OCI-LY7 (cell line): ENCODE measurements around the gene UGT2B10. TPM values are rescaled to one million over a fixed set of nuclear protein-coding genes. Genes with fewer than 3 reads are reported as not detected.

Experiments used
- BruUV-seq: library from RNA; stranded (reverse); fragments of 400-500 nt; replicated peaks from 2 replicates; lab custom pipeline; 2021; lab: Mats Ljungman, UMichigan
- CTCF ChIA-PET: fragments of 300-600 bp; sonication (Branson Sonifier 250); formaldehyde crosslinking; loops from one replicate; lab custom pipeline; 2022; ENCODE audit warnings: antibody characterized with exemption; ENCODE audit not compliant: unreplicated experiment; lab: Charles Lee
- POLR2A ChIA-PET: fragments of 300-600 bp; sonication (Branson Sonifier 250); formaldehyde crosslinking; loops from one replicate; lab custom pipeline; 2022; ENCODE audit warnings: antibody characterized with exemption; lab: Charles Lee
- DNase-seq: peaks from one replicate; pipeline ENCODE4 v3.0.0-alpha.2; 2015; ENCODE audit warnings: low spot score
- H2AFZ ChIP-seq: fragments of 200-600 bp; sonication (generic), shearing (Covaris generic); 2 replicates; pipeline ENCODE4 v1.6.1; 2014; ENCODE audit warnings: mild to moderate bottlenecking, antibody characterized with exemption, low read length, moderate library complexity
- H3K27ac ChIP-seq: fragments of 200-600 bp; sonication (generic); 2 replicates; pipeline ENCODE4 v1.5.1; 2014; ENCODE audit warnings: mixed run types, low read depth, mild to moderate bottlenecking, moderate library complexity, low read length, inconsistent platforms; ENCODE audit not compliant: poor library complexity, severe bottlenecking
- H3K36me3 ChIP-seq: fragments of 200-600 bp; sonication (generic); 2 replicates; pipeline ENCODE4 v1.6.1; 2014; ENCODE audit warnings: mild to moderate bottlenecking, antibody characterized with exemption, low read length, moderate library complexity, mixed read lengths; ENCODE audit not compliant: insufficient read depth
- H3K4me1 ChIP-seq: fragments of 200-600 bp; sonication (generic); 2 replicates; pipeline ENCODE4 v1.5.1; 2014; ENCODE audit warnings: mild to moderate bottlenecking, low read length; ENCODE audit not compliant: insufficient read depth, poor library complexity, severe bottlenecking
- H3K4me2 ChIP-seq: fragments of 200-600 bp; sonication (generic); 2 replicates; pipeline ENCODE4 v1.6.1; 2014; ENCODE audit warnings: mild to moderate bottlenecking, low read length
- H3K4me3 ChIP-seq: fragments of 200-600 bp; sonication (generic); 2 replicates; pipeline ENCODE4 v1.5.1; 2014; ENCODE audit warnings: mild to moderate bottlenecking, low read depth, low read length; ENCODE audit not compliant: poor library complexity, severe bottlenecking
- H3K79me2 ChIP-seq: fragments of 200-600 bp; sonication (generic); 2 replicates; pipeline ENCODE4 v1.6.1; 2016; ENCODE audit warnings: low read depth, mild to moderate bottlenecking, low read length, moderate library complexity, mixed read lengths; ENCODE audit not compliant: insufficient read depth
- H3K9me2 ChIP-seq: fragments of 200-600 bp; sonication (generic); 2 replicates; pipeline ENCODE4 v1.6.1; 2016; ENCODE audit warnings: mild to moderate bottlenecking, low read length, mixed read lengths; ENCODE audit not compliant: insufficient read depth
- H3K9me3 ChIP-seq: fragments of 200-600 bp; sonication (generic); 2 replicates; pipeline ENCODE4 v1.6.1; 2014; ENCODE audit warnings: mild to moderate bottlenecking, mixed run types, low read length, mixed read lengths
- H4K20me1 ChIP-seq: fragments of 200-600 bp; sonication (generic); 2 replicates; pipeline ENCODE4 v1.6.1; 2014; ENCODE audit warnings: mild to moderate bottlenecking, antibody characterized with exemption, low read length, moderate library complexity, mixed read lengths; ENCODE audit not compliant: insufficient read depth
- CTCF ChIP-seq: fragments of 200-600 bp; sonication (generic); conservative IDR thresholded peaks from 2 replicates; pipeline ENCODE4 v1.5.1; 2014; ENCODE audit warnings: mild to moderate bottlenecking, antibody characterized with exemption, low read length, moderate library complexity, mixed read lengths
- EZH2phosphoT487 ChIP-seq: fragments of 200-600 bp; sonication (generic); IDR thresholded peaks from 2 replicates; pipeline ENCODE4 v1.6.1; 2018; ENCODE audit warnings: low read depth, borderline replicate concordance, mild to moderate bottlenecking, mixed run types, antibody characterized with exemption, low read length, moderate library complexity, mixed read lengths
- intact Hi-C: fragments of 100-400 bp; cut with micrococcal nuclease; formaldehyde crosslinking; loops from one replicate; pipeline ENCODE4 v1.10.0; 2022; ENCODE audit not compliant: unreplicated experiment
- small RNA-seq: library from RNA; depleted of rRNA; stranded (forward); fragments of <200 nt; gene quantifications from one replicate; pipeline ENCODE3, GENCODE V24; 2014
- total RNA-seq, 2 experiments: library from RNA; depleted of rRNA in 1 of 2; stranded (reverse); fragments of >200 nt in 1 of 2; shearing (Covaris generic) in 1 of 2; gene quantifications; 2 replicates each; pipeline ENCODE4 v1.2.3, GENCODE V29; 2014 to 2022

UGT2B10 gene
- total RNA-seq, 2 experiments from 2014 or later, result not detected

DNA sequence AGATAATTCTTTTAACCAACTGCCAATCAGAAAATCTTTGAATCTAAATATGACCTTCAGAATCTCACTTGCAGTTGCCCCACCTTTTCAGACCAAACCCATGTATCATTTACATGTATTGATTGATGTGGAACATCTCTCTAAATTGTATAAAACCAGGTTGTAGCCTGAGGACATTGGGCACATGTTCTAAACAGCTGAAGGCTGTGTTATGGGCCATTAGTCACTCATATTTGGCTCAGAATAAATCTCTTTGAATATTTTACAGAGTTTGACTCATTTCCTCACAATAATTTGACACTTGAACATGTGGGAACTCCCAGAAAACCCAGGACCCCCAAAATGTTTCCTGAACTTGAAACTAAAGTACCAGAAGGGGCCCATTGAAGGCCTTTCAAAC is 58.7 kb downstream of the UGT2B10 start:
- intact Hi-C loops, result no loop called here
- Histone ChIP-seq H3K4me2 (no peak overlapping the region), H3K4me1 (no peaks in the 10 kb centered on the region), H3K9me2 (no peaks in the 10 kb centered on the region), H3K9me3 (no peaks in the 10 kb centered on the region), H3K36me3 (no peaks in the 10 kb centered on the region), H4K20me1 (no peaks in the 10 kb centered on the region), H3K27ac (no peak overlapping the region), H2AFZ (no peak overlapping the region), H3K79me2 (no peaks in the 10 kb centered on the region), H3K4me3 (no peak overlapping the region)
- no TSS peak for BruUV-seq
- CTCF ChIA-PET, result no interaction called here
- no peak for TF ChIP-seq EZH2phosphoT487
- no peak for TF ChIP-seq CTCF
- POLR2A ChIA-PET, result no interaction called here
- no peak for DNase-seq

DNA sequence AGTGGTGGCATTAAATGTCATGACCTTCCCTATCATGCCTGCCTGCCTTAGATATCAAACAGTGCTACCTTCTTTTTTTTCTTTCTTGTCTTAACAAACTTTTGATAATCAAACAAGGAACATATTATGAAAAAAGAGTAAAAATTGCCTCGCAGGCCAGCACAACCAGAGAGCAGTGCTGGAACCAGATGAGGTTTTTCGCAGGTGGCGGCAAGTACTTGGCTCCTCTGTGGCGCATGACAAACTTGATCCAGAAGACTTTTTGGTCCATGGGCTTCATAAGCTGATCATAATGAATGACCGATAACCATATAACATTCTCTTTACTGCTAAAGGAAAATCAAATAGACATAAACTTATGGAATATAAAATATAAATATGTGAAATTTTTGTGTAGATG is 61.8 kb downstream of the UGT2B10 start:
- Histone ChIP-seq H3K27ac (no peak overlapping the region), H3K4me1 (no peaks in the 10 kb centered on the region), H3K9me3 (no peaks in the 10 kb centered on the region), H3K36me3 (no peaks in the 10 kb centered on the region), H4K20me1 (no peaks in the 10 kb centered on the region), H3K79me2 (no peaks in the 10 kb centered on the region), H2AFZ (no peak overlapping the region), H3K4me2 (no peak overlapping the region), H3K9me2 (no peaks in the 10 kb centered on the region), H3K4me3 (no peak overlapping the region)
- TF ChIP-seq CTCF (no peak), EZH2phosphoT487 (no peak)
- POLR2A ChIA-PET, result no interaction called here
- BruUV-seq, result no TSS peak
- CTCF ChIA-PET, result no interaction called here
- intact Hi-C loops, result no loop called here
- no peak for DNase-seq

- Histone ChIP-seq H3K4me1 (no peaks in the 10 kb centered on the region), H3K9me2 (no peaks in the 10 kb centered on the region), H3K79me2 (no peaks in the 10 kb centered on the region), H3K9me3 (no peaks in the 10 kb centered on the region), H3K4me3 (no peak overlapping the region), H2AFZ (no peak overlapping the region), H3K4me2 (no peak overlapping the region), H3K27ac (no peak overlapping the region), H3K36me3 (no peaks in the 10 kb centered on the region), H4K20me1 (no peaks in the 10 kb centered on the region)
- POLR2A ChIA-PET, result no interaction called here
- no peak for DNase-seq
- intact Hi-C loops, result no loop called here
- TF ChIP-seq CTCF (no peak), EZH2phosphoT487 (no peak)
- CTCF ChIA-PET, result no interaction called here
- BruUV-seq, result no TSS peak
These were observed 62.3 kb downstream of the UGT2B10 start for GRCh38 chr4:68878048-68878447.

Small RNAs within 50 kb of the gene (small RNA-seq; reads per million reads assigned to genes)
- gene AC021146.4 (not detected), gene AC021146.9 (not detected)

Other genes starting within 250 kb of the UGT2B10 start
- gene UGT2B17, start 239.7 kb upstream of the UGT2B10 start, total RNA-seq (2014; rRNA removed; shearing (Covaris generic)), result not detected in 2 replicates
- gene UGT2B17, start 239.7 kb upstream of the UGT2B10 start, total RNA-seq (2022), result not detected in 2 replicates
- not detected in 2 replicates for gene UGT2B15, start 145.3 kb upstream of the UGT2B10 start, total RNA-seq (2014; rRNA removed; shearing (Covaris generic))
- not detected in 2 replicates for gene UGT2B15, start 145.3 kb upstream of the UGT2B10 start, total RNA-seq (2022)
- not detected in 2 replicates for gene UGT2A3, start 135.8 kb downstream of the UGT2B10 start, total RNA-seq (2014; rRNA removed; shearing (Covaris generic))
- gene UGT2A3, start 135.8 kb downstream of the UGT2B10 start, total RNA-seq (2022), result not detected in 2 replicates